Measurements from ENCODE around the gene ALDH3A2. TPM values are rescaled to one million over a fixed set of nuclear protein-coding genes. Genes with fewer than 3 reads are reported as not detected.

Gene ALDH3A2
- total RNA-seq (100 to 1,000 TPM in 1 of 10 donors, 10 to 100 TPM in 9; 50.2 to 104 (median 73.6) TPM), polyA plus RNA-seq (10 to 100 TPM; 20.6 to 35.4 TPM)
- long read RNA-seq, donor 1, transcript ALDH3A2-210 (1 exons, 3,512 nt), result minor isoform, 6 of 98 reads
- long read RNA-seq, donor 1, transcript ALDH3A2-202 (11 exons, 3,828 nt), result minor isoform, 6 of 98 reads
- long read RNA-seq, donor 1, transcript ALDH3A2-201 (10 exons, 3,928 nt), result major isoform, 64 of 98 reads
- long read RNA-seq, donor 1, partial matches to known transcripts, result 8 of 98 reads
- long read RNA-seq, donor 1, other reads (novel, unspliced or antisense), result 12 of 98 reads
- long read RNA-seq, donor 2, transcript ALDH3A2-201 (10 exons, 3,928 nt), result major isoform, 51 of 86 reads
- long read RNA-seq, donor 2, transcript ALDH3A2-210 (1 exons, 3,512 nt), result minor isoform, 11 of 86 reads
- long read RNA-seq, donor 2, partial matches to known transcripts, result 5 of 86 reads
- long read RNA-seq, donor 2, other reads (novel, unspliced or antisense), result 11 of 86 reads
- long read RNA-seq, donor 3, transcript ALDH3A2-202 (11 exons, 3,828 nt), result minor isoform, 11 of 180 reads
- long read RNA-seq, donor 3, transcript ALDH3A2-210 (1 exons, 3,512 nt), result minor isoform, 8 of 180 reads
- long read RNA-seq, donor 3, transcript ALDH3A2-203 (11 exons, 3,640 nt), result minor isoform, 9 of 180 reads
- long read RNA-seq, donor 3, transcript ALDH3A2-201 (10 exons, 3,928 nt), result major isoform, 126 of 180 reads
- long read RNA-seq, donor 3, partial matches to known transcripts, result 8 of 180 reads
- long read RNA-seq, donor 3, other reads (novel, unspliced or antisense), result 16 of 180 reads

- TF ChIP-seq, protein P1, sequence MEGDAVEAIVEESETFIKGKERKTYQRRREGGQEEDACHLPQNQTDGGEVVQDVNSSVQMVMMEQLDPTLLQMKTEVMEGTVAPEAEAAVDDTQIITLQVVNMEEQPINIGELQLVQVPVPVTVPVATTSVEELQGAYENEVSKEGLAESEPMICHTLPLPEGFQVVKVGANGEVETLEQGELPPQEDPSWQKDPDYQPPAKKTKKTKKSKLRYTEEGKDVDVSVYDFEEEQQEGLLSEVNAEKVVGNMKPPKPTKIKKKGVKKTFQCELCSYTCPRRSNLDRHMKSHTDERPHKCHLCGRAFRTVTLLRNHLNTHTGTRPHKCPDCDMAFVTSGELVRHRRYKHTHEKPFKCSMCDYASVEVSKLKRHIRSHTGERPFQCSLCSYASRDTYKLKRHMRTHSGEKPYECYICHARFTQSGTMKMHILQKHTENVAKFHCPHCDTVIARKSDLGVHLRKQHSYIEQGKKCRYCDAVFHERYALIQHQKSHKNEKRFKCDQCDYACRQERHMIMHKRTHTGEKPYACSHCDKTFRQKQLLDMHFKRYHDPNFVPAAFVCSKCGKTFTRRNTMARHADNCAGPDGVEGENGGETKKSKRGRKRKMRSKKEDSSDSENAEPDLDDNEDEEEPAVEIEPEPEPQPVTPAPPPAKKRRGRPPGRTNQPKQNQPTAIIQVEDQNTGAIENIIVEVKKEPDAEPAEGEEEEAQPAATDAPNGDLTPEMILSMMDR (IDR thresholded peaks at IDR 0.05), result peak in 5 of 9 donors; percentile 11 to 47 (median 40)
- WGBS, 2 donors, result 0% methylated on average over 71 of the region's 71 CpGs
- ATAC-seq, result peak; percentile 99 to 100 (median 100)
- Histone ChIP-seq H3K4me3 (peak within 1 kb of the TSS; percentile 49 to 99 (median 90)), H3K4me1 (peaks cover 9 to 69% (median 46%) of the 10 kb centered on the region in 9 donors), H3K36me3 (peaks cover 0 to 16% (median 6%) of the 10 kb centered on the region in 9 donors), H3K9me3 (no peaks in the 10 kb centered on the region), H3K27ac (peak within 1 kb of the TSS; percentile 89 to 97 (median 95)), H3K27me3 (no peaks in the 10 kb centered on the region)
- intact Hi-C loops (cut with DNase I), result loop anchor here (5.0 to 10.0 kb wide), 8 partner anchors 99 to 141 kb away; partner anchors contain the start of gene ALDH3A1 (in 1 of the 10)
- DNase-seq, result peak; percentile 97 to 98
These were observed at the start of gene ALDH3A2 for GRCh38 chr17:19648475-19649273. ALDH3A2 (plus strand) TSS chr17:19648751; CDS start chr17:19648972, 221 bp downstream.

DNA sequence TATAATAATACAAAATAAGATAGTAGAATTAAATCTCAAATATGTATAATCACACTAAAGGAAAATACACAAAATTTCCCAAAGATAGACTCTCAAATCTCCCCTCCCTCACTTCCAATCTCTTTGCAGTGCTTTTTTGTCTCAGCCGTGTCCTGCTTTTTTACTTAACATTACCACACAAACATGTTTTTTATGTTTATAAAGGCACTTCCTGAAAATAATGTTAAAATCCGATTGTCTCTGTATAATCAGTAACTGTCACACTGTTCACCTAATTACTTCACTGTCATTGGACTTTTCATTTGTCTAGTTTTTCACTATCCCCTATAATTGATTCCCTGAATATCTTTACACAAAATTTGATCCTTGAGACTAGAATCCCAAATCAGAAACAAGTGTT, 38.2 kb upstream of the ALDH3A2 start:
- Histone ChIP-seq H3K27ac (no peak overlapping the region), H3K4me1 (peaks cover 0 to 14% (median 0%) of the 10 kb centered on the region in 9 donors), H3K9me3 (no peaks in the 10 kb centered on the region), H3K36me3 (no peaks in the 10 kb centered on the region), H3K4me3 (no peak overlapping the region), H3K27me3 (no peaks in the 10 kb centered on the region)
- ATAC-seq, result no peak
- intact Hi-C loops (cut with DNase I), result no loop called here
- 53 to 67% methylated on average over 2 of the region's 2 CpGs for WGBS, 2 donors
- TF ChIP-seq, protein P1 (IDR thresholded peaks at IDR 0.05), result no peak
- no peak for DNase-seq

- intact Hi-C loops (cut with DNase I), result no loop called here
- WGBS, 2 donors, result 87 to 88% methylated on average over 5 of the region's 5 CpGs
These were observed 37.7 kb upstream of the ALDH3A2 start for GRCh38 chr17:19610879-19611278.

More at GRCh38 chr17:19610879-19611278, 37.7 kb upstream of the ALDH3A2 start:
- DNase-seq, result no peak
- H3K27ac ChIP-seq, result no peak overlapping the region
- H3K4me3 ChIP-seq, result no peak overlapping the region
- ATAC-seq, result no peak
- peaks cover 0 to 14% (median 0%) of the 10 kb centered on the region in 9 donors for H3K4me1 ChIP-seq
- H3K27me3 ChIP-seq, result no peaks in the 10 kb centered on the region
- no peaks in the 10 kb centered on the region for H3K9me3 ChIP-seq
- H3K36me3 ChIP-seq, result no peaks in the 10 kb centered on the region
- TF ChIP-seq, protein P1 (IDR thresholded peaks at IDR 0.05), result no peak

Data from heart right ventricle (tissue), 16 donors.